Measurements from ENCODE around the gene ROBO1.

Gene ROBO1

GRCh38 chr3:79148786-79149185 is 619.0 kb downstream of the ROBO1 start:
- DNase-seq, result peak; percentile 75

DNA sequence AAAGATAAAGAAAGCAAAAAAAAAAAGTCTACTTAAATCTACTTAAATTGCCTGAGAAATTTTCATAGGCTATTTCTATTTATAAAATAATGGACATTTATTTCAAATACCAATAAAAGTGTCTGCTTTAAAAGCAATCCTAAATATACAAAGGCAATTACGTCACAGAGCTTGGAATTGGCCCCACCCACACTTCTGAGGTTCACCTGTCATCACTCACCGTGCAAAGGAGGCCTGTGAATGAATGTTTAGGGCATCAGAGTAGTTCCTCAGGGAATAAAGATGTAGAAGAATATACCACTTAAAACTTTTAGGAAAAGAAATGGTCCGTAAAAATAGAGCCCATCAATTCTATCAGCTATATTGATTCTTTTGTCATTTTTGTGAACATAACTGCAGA is 621.8 kb downstream of the ROBO1 start:
- DNase-seq, result no peak

- DNase-seq, result no peak
Observed at GRCh38 chr3:79140708-79141107, 627.1 kb downstream of the ROBO1 start.

DNA sequence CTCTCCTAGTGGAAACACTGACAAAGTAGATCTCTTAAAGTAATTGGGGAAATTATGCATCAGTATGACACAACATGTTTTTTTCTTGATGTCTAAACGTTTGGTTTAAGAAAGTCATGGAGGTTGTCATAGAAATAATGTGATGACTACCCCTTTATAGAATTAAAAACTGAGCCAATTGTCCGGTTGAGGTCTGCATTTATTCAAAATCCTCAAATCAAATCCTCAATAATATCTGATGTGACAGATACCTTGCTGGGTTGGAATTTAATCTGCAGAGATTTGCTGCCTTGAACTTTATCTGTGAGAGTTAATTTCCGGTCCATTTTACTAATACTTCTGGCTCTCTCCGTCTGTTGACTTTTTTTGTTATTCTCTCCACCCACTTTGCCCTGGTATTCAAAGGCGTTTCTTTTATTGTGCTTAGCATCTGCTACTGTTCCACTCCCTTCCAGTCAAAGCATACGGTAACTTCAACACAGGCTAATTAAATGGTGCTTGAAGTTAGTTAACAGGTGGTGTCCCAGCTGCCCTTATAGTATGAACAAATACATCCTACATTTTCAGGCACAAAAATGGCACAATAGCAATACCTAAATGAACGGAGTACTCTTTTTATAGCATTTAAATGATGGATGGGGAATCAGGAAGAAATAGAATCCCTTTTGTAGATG is 628.3 kb downstream of the ROBO1 start:
- DNase-seq, result peak; percentile 95

DNA sequence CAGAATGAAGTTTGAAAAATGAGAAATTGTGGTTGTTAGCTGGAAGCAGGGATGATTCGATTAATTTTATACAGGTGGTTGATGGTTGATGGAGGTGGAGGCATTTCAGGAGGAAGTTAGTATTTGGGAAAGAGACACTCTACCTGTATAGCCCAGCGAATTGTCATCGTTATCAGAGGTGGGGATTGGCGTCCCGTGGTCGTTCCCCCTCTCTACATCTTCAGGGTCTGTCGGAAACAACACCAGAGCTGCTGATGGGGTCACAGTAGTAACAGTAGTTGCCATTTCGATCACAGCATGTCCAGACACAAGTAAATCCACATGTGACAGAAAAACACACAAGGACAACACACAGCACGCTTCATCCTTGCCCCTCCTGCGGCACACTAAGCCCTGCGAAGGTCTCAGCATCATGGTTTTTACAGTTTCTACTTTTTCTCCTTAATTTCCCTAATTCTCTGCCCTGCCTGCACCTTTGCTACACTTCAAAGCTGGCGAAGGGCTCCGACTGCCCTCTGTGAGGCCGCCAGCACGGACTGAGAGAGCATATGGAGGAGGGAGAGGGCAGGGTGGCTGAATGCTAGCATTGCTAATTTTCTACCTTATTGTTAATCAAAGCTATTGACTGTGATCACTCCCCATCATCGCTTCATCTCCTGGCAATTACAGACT is 642.3 kb downstream of the ROBO1 start:
- DNase-seq, result peak; percentile 63

- DNase-seq, result no peak
Observed at GRCh38 chr3:79115458-79115857, 652.3 kb downstream of the ROBO1 start.

- no peak for DNase-seq
Observed at GRCh38 chr3:79113876-79114275, 653.9 kb downstream of the ROBO1 start.

DNA sequence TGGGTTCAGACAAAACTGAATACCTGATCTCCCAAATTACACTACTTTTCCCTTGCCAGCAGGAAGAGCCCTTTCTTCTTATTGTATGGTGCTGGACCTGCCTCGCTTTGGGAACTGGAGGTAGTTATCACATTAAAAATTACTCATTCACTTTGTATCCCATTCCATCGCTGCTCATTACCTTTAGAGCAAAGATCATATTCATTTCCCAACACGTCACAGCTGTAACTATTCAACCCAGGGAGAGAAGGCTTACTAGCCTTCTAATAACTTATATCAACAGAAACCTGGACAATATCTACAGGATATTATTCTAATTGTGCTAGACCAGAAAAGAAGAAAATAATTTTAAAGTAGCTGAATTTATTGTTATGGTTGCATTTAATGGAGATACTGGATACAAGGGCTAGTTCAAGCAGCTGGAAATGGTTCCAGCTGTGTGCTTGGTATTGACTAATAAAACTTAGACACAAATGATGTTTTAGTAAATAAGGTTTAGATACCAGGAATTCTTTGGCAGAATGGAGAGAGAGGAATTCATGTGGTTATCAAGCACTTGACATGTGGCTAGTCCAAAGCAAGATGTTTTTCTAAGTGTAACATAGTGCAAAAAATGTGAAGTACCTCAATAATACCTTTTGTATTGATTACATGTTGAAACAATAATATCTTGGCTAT is 656.3 kb downstream of the ROBO1 start:
- no peak for DNase-seq

DNA sequence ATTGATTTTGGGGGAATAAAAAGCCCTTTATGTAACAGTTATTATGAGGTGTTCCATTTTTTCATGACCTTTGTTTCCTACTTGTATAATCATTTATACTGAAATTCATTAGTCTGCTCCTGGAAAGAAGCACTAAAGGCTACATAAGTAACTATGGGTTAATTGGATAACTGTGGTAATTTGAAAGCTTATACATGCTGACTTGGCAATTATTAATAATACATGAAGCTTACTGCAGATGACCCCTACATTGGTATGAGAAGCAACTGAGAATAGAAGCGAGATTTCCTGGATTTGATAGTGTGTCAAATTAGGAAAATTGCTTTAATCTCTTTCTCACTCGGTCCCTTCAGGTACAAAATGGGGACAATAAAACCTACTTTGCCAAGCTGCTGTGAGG is 658.0 kb downstream of the ROBO1 start:
- no peak for DNase-seq

DNA sequence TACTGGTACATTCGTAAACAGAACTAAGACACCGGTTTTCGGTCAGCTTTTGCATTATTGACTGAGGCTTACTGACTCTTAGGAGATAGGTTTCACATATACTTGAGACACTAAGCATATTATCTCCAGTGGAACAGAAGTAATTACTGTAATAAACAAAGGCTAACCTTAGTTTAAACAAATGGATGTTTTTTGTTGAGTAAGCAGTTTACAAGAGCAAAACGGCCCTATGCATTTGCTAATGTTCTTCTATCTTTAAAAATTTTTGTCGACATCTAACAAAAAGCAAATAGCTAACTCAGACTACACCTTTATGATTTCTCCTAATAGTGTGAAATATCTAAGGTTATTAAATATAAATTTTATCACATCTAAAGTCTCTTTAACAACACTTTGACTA is 664.5 kb downstream of the ROBO1 start:
- no peak for DNase-seq

GRCh38 chr3:79097964-79098660 is 669.7 kb downstream of the ROBO1 start:
- no peak for DNase-seq

- no peak for DNase-seq
Observed at GRCh38 chr3:79094654-79095053, 673.1 kb downstream of the ROBO1 start.

GRCh38 chr3:79086514-79086913 is 681.3 kb downstream of the ROBO1 start:
- DNase-seq, result peak; percentile 68

DNA sequence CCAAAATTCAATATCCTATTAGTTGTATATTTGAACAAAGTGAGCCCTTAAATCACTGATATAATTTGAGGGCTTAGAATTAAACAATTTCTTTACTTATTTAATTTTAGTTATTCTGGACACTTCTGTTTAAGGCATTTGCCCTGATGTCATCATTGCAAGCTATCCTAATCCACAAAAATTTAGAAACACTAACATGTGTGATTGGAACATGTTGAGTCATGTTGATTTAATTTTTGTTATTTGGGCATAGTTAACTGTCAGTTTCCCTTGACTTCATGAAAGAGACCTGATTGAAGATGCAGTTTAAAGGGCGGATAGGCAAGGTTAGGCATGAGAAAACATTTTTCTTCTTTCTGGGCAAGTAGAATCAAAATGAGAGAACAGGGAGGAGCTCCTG is 682.6 kb downstream of the ROBO1 start:
- DNase-seq, result no peak

- no peak for DNase-seq
Observed at GRCh38 chr3:79081335-79081734, 686.5 kb downstream of the ROBO1 start.

- DNase-seq, result no peak
Observed at GRCh38 chr3:79074558-79074957, 693.2 kb downstream of the ROBO1 start.

DNA sequence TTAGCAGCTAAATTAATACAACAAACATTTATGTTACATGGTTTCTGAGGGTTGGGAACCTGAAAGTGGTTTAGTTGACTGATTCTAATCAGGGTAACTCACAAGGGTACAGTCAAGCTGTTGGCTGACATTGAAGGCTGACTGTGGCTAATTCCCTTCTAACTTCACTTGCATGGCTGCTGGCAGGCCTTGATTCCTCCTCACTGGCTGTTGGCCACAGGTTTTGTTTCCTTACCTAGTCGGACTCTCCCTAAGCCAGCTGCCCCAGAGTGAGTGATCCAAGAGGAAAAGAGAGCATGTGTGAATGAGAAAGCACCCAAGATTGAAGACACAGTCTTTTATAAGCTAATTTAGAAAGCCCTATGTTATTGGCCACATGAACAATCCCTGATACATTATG is 700.1 kb downstream of the ROBO1 start:
- peak; percentile 86 for DNase-seq

- DNase-seq, result no peak
Observed at GRCh38 chr3:79066481-79066880, 701.3 kb downstream of the ROBO1 start.

DNA sequence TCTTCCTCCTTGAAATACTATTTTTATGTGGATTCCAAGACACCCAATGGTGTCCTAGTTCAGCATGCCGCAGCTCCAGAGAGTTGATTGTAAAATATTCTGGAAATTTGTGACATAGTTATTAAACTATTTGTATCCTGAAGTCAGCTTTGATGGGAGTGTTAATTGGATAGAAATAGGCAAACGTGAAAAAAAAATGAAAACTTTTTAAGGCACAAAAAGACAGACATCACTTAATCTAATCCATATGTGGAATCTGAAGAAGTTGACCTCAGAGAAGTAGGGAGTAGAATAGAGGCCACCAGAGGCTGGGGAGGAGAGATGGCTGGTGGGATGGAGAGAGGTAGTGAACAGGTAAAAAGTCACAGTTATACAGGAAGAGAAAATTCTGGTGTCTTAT is 704.2 kb downstream of the ROBO1 start:
- DNase-seq, result no peak

GRCh38 chr3:79057756-79058155 is 710.0 kb downstream of the ROBO1 start:
- DNase-seq, result no peak

DNA sequence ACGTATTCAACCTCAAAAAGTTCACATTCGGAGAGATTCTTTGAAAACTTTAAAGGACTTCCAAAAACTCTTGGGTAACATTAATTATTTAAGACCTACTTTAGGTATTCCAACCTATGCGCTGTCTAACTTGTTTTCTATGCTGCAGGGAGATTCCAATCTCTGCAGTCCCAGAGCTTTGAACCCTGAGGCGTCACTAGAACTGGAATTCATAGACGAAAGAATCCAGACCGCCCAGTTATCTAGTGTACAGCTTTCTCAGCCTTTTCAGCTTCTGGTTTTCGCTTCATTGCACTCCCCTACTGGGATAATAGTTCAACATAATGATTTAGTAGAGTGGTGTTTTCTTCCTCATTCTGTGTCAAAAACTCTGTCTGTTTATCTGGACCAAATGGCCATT is 711.3 kb downstream of the ROBO1 start:
- peak; percentile 86 for DNase-seq

DNA sequence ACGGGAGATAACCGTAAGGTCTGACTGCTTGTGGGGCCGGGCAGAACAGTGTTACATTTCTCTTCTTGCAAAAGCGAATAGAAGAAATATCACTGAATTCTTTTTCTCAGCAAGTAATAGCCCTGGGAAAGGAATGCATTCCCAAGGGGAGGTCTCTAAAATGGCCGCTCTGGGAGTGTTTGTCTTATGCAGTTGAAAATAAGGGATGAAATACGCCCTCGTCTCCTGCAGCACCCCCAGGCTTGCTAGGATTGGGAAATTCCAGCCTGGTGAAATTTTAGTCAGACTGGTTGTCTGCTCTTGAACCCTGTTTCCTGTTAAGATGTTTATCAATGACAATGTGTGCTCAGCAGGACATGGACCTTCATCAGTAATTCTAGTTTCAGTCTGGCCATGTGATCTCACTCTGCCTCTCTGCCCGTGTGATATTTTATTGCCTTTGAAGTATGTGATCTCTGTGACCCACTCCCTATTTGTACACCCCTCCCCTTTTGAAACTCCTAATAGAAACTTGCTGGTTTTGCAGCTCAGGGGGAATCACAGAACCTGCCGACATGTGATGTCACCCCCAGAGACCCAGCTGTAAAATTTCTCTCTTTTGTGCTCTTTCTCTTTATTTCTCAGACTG is 715.6 kb downstream of the ROBO1 start:
- no peak for DNase-seq

GRCh38 chr3:79047581-79047980 is 720.2 kb downstream of the ROBO1 start:
- DNase-seq, result no peak

Data from NCI-H446 treated with DMSO at 0.1 percent for 48 hours (cell line).